Measurements from ENCODE around the gene RBMS1.

The RBMS1 gene

GRCh38 chr2:160283675-160284074, 209.9 kb downstream of the RBMS1 start:
- TF ChIP-seq POLR2AphosphoS5 (IDR thresholded peaks at IDR 0.05; ENCODE audit: low read depth, low read length) (no peak), FOXP2 (optimal IDR thresholded peaks at IDR 0.05; ENCODE audit: borderline replicate concordance, extremely low read depth, extremely low read length, insufficient read depth) (no peak), REST (IDR thresholded peaks at IDR 0.05; ENCODE audit: insufficient read depth in 1 of 2, low read depth in 2 of 2, low read length in 2 of 2) (no peak), TAF1 (IDR thresholded peaks at IDR 0.05; ENCODE audit: borderline replicate concordance, insufficient read depth, low read length) (no peak), SIN3A (IDR thresholded peaks at IDR 0.05; ENCODE audit: borderline replicate concordance, insufficient read depth, low read length) (no peak)

- TF ChIP-seq SIN3A (IDR thresholded peaks at IDR 0.05; ENCODE audit: borderline replicate concordance, insufficient read depth, low read length) (no peak), FOXP2 (optimal IDR thresholded peaks at IDR 0.05; ENCODE audit: borderline replicate concordance, extremely low read depth, extremely low read length, insufficient read depth) (no peak), POLR2AphosphoS5 (IDR thresholded peaks at IDR 0.05; ENCODE audit: low read depth, low read length) (no peak), TAF1 (IDR thresholded peaks at IDR 0.05; ENCODE audit: borderline replicate concordance, insufficient read depth, low read length) (no peak), REST (IDR thresholded peaks at IDR 0.05; ENCODE audit: insufficient read depth in 1 of 2, low read depth in 2 of 2, low read length in 2 of 2) (no peak)
Observed at GRCh38 chr2:160282063-160282580, 211.5 kb downstream of the RBMS1 start.

GRCh38 chr2:160281213-160281612, 212.4 kb downstream of the RBMS1 start:
- TF ChIP-seq FOXP2 (optimal IDR thresholded peaks at IDR 0.05; ENCODE audit: borderline replicate concordance, extremely low read depth, extremely low read length, insufficient read depth) (no peak), SIN3A (IDR thresholded peaks at IDR 0.05; ENCODE audit: borderline replicate concordance, insufficient read depth, low read length) (no peak), POLR2AphosphoS5 (IDR thresholded peaks at IDR 0.05; ENCODE audit: low read depth, low read length) (no peak), TAF1 (IDR thresholded peaks at IDR 0.05; ENCODE audit: borderline replicate concordance, insufficient read depth, low read length) (no peak), REST (IDR thresholded peaks at IDR 0.05; ENCODE audit: insufficient read depth in 1 of 2, low read depth in 2 of 2, low read length in 2 of 2) (no peak)

GRCh38 chr2:160279813-160280465, 213.7 kb downstream of the RBMS1 start:
- no peak for TF ChIP-seq SIN3A (IDR thresholded peaks at IDR 0.05; ENCODE audit: borderline replicate concordance, insufficient read depth, low read length)
- no peak for TF ChIP-seq REST (IDR thresholded peaks at IDR 0.05; ENCODE audit: insufficient read depth in 1 of 2, low read depth in 2 of 2, low read length in 2 of 2)
- TF ChIP-seq POLR2AphosphoS5 (IDR thresholded peaks at IDR 0.05; ENCODE audit: low read depth, low read length): 0 out of 2 replicates have a peak, but pooled peaks have one; percentile 37
- TF ChIP-seq FOXP2 (optimal IDR thresholded peaks at IDR 0.05; ENCODE audit: borderline replicate concordance, extremely low read depth, extremely low read length, insufficient read depth): no peak
- TF ChIP-seq TAF1 (IDR thresholded peaks at IDR 0.05; ENCODE audit: borderline replicate concordance, insufficient read depth, low read length): peak; percentile 52; the same call in 1 of the 2 replicates
